Hepatocyte (in vitro differentiated cells): ENCODE measurements around the gene UPK3A.

Experiments
- CTCF ChIP-seq: fragments of 200-600 bp; sonication (generic); IDR thresholded peaks from 2 replicates; pipeline ENCODE4 v1.5.1; 2016; ENCODE audit warnings: antibody characterized with exemption, mild to moderate bottlenecking; ENCODE audit not compliant: poor library complexity
- EZH2 ChIP-seq: fragments of 200-600 bp; sonication (generic); IDR thresholded peaks from 2 replicates; pipeline ENCODE4 v1.6.1; 2016; ENCODE audit warnings: antibody characterized with exemption, mild to moderate bottlenecking, borderline replicate concordance
- EZH2phosphoT487 ChIP-seq: fragments of 200-600 bp; sonication (generic); IDR thresholded peaks from one replicate; pipeline ENCODE4 v1.6.1; 2018; ENCODE audit warnings: antibody characterized with exemption, mild to moderate bottlenecking, low read depth, moderate library complexity; ENCODE audit not compliant: unreplicated experiment, severe bottlenecking

GRCh38 chr22:45336971-45337431 lies 52.3 kb downstream of the UPK3A start:
- TF ChIP-seq CTCF: no peak
- no peak for TF ChIP-seq EZH2
- no peak for TF ChIP-seq EZH2phosphoT487
